B cell (primary cell): ENCODE results near the gene COL5A1. TPM values are rescaled to one million over a fixed set of nuclear protein-coding genes. Genes with fewer than 3 reads are reported as not detected.

Experiments
- ATAC-seq: fragments of 200-7000 bp; cut with Tn5 transposase; one replicate; pipeline ENCODE4 v1.10.0; 2021; ENCODE audit warnings: low read depth, mild to moderate bottlenecking, moderate number of reproducible peaks, moderate library complexity
- CTCF ChIA-PET: fragments of 350-600 bp; sonication (Branson Sonifier 250); formaldehyde crosslinking; loops from one replicate; lab custom pipeline; 2021; ENCODE audit warnings: antibody characterized with exemption, inconsistent platforms; lab: Charles Lee
- POLR2A ChIA-PET: fragments of 350-600 bp; sonication (Branson Sonifier 250); formaldehyde crosslinking; loops from one replicate; lab custom pipeline; 2021; ENCODE audit warnings: antibody characterized with exemption; lab: Charles Lee
- DNase-seq: peaks from one replicate; pipeline ENCODE4 v3.0.0; 2013
- H2AFZ ChIP-seq: 2 replicates; pipeline ENCODE4 v1.6.1; 2012; ENCODE audit warnings: mild to moderate bottlenecking, low read depth, low read length; ENCODE audit not compliant: insufficient read depth, poor library complexity, severe bottlenecking
- H3K27ac ChIP-seq, 2 donors: 1 replicate in 1 of 2; 2 replicates in 1 of 2; pipeline ENCODE4 v1.5.1; 2012 to 2013; ENCODE audit warnings: low read length in 2 of 2, mild to moderate bottlenecking in 2 of 2, moderate library complexity in 1 of 2
- H3K27me3 ChIP-seq, 4 experiments: fragments of 200-600 bp in 1 of 4; sonication (generic) in 1 of 4; replicated peaks in 1 of 4; 1 replicate in 2 of 4; 2 replicates in 2 of 4; pipeline versions ENCODE4 v1.6.1 to v1.7.0; 2013 to 2016; ENCODE audit warnings: low read length in 3 of 4, mild to moderate bottlenecking in 2 of 4, mixed read lengths in 1 of 4, moderate library complexity in 1 of 4; ENCODE audit not compliant: insufficient read depth in 4 of 4, control insufficient read depth in 3 of 4; ENCODE audit errors: control extremely low read depth in 1 of 4
- H3K36me3 ChIP-seq, 2 experiments: replicated peaks in 1 of 2; 1 replicate in 1 of 2; 2 replicates in 1 of 2; pipeline versions ENCODE4 v1.6.1 to v1.7.1; 2013; ENCODE audit warnings: low read length in 1 of 2; ENCODE audit not compliant: insufficient read depth in 2 of 2, control insufficient read depth in 1 of 2; ENCODE audit errors: control extremely low read depth in 1 of 2, extremely low read depth in 1 of 2
- H3K4me1 ChIP-seq, 2 donors: fragments of 200-600 bp in 1 of 2; sonication (generic) in 1 of 2; 1 replicate in 1 of 2; 2 replicates in 1 of 2; pipeline versions ENCODE4 v1.5.1 to v1.6.1; 2013 to 2017; ENCODE audit warnings: low read length in 2 of 2; ENCODE audit not compliant: control insufficient read depth in 2 of 2, insufficient read depth in 2 of 2
- H3K4me2 ChIP-seq: replicated peaks from 2 replicates; pipeline ENCODE3; 2012; ENCODE audit warnings: mild to moderate bottlenecking, low read depth, low read length; ENCODE audit not compliant: poor library complexity, severe bottlenecking
- H3K4me3 ChIP-seq, 5 experiments: fragments of 200-600 bp in 1 of 5; sonication (generic) in 1 of 5; 1 replicate in 3 of 5; 2 replicates in 2 of 5; pipeline versions ENCODE4 v1.5.1 to v1.7.0; 2011 to 2016; ENCODE audit warnings: low read length in 4 of 5, mild to moderate bottlenecking in 4 of 5, low read depth in 2 of 5, control low read depth in 1 of 5, moderate library complexity in 1 of 5; ENCODE audit not compliant: insufficient read depth in 1 of 5; ENCODE audit errors: control extremely low read depth in 1 of 5, extremely low read depth in 1 of 5
- H3K79me2 ChIP-seq: fragments of 200-600 bp; sonication (generic); one replicate; pipeline ENCODE4 v1.6.0; 2016; ENCODE audit warnings: low read length; ENCODE audit not compliant: control insufficient read depth, insufficient read depth
- H3K9ac ChIP-seq: fragments of 200-600 bp; sonication (generic); 2 replicates; pipeline ENCODE4 v1.6.1; 2017; ENCODE audit warnings: mild to moderate bottlenecking, low read length, moderate library complexity
- H3K9me3 ChIP-seq, 3 donors: one replicate each; pipeline versions ENCODE4 v1.6.1 to v1.7.1; 2013; ENCODE audit warnings: low read length in 2 of 3; ENCODE audit not compliant: control insufficient read depth in 2 of 3, insufficient read depth in 1 of 3; ENCODE audit errors: control extremely low read depth in 1 of 3
- H4K20me1 ChIP-seq: 2 replicates; pipeline ENCODE4 v1.6.0; 2012; ENCODE audit warnings: mild to moderate bottlenecking, low read length; ENCODE audit not compliant: insufficient read depth, control insufficient read depth, poor library complexity, severe bottlenecking
- H3K27ac Mint-ChIP-seq: one replicate; pipeline ENCODE4 v1.8.0; 2021; ENCODE audit warnings: mixed read lengths
- H3K27me3 Mint-ChIP-seq: one replicate; pipeline ENCODE4 v1.8.0; 2021; ENCODE audit warnings: mixed read lengths
- H3K4me1 Mint-ChIP-seq: one replicate; pipeline ENCODE4 v1.8.0; 2021; ENCODE audit warnings: mixed read lengths
- H3K4me3 Mint-ChIP-seq: one replicate; pipeline ENCODE4 v1.8.0; 2021; ENCODE audit warnings: mixed read lengths
- H3K9me3 Mint-ChIP-seq: one replicate; pipeline ENCODE4 v1.8.0; 2022; ENCODE audit warnings: mixed read lengths; ENCODE audit not compliant: insufficient read depth
- CTCF ChIP-seq: fragments of 200-600 bp; IDR thresholded peaks from one replicate; pipeline ENCODE4 v1.8.0; 2022; ENCODE audit warnings: antibody characterized with exemption, mild to moderate bottlenecking
- EZH2 ChIP-seq: IDR thresholded peaks from 2 replicates; pipeline ENCODE4 v1.6.1; 2012; ENCODE audit warnings: borderline replicate concordance, low read depth, mild to moderate bottlenecking, moderate library complexity, low read length; ENCODE audit not compliant: insufficient read depth, poor library complexity, severe bottlenecking
- WGBS: methylation state at CpG from one replicate; pipeline ENCODE4 v1.1.5; 2013; ENCODE audit warnings: missing lambda C conversion rate; ENCODE audit not compliant: insufficient coverage; 5-methylcytosine and 5-hydroxymethylcytosine counted together
- intact Hi-C: fragments of 100-400 bp; cut with micrococcal nuclease; formaldehyde crosslinking; loops from one replicate; pipeline ENCODE4 v1.10.0; 2022
- polyA plus RNA-seq: library from polyadenylated mRNA; depleted of rRNA; stranded (reverse); fragments of >200 nt; gene quantifications from 2 replicates; pipeline ENCODE4 v1.2.3, GENCODE V29; 2012
- total RNA-seq, 2 donors: library from RNA; stranded (reverse); fragments of 120-200 nt in 1 of 2; gene quantifications; 1 replicate in 1 of 2; 2 replicates in 1 of 2; pipeline versions ENCODE4 v1.2.3 to v1.2.4, GENCODE V29; 2013 to 2022

Gene COL5A1
- total and polyA plus RNA-seq, 2 donors (not counting 1 experiment from before 2014, with no cell fraction given) = 0.06 TPM; not detected in 1

DNA sequence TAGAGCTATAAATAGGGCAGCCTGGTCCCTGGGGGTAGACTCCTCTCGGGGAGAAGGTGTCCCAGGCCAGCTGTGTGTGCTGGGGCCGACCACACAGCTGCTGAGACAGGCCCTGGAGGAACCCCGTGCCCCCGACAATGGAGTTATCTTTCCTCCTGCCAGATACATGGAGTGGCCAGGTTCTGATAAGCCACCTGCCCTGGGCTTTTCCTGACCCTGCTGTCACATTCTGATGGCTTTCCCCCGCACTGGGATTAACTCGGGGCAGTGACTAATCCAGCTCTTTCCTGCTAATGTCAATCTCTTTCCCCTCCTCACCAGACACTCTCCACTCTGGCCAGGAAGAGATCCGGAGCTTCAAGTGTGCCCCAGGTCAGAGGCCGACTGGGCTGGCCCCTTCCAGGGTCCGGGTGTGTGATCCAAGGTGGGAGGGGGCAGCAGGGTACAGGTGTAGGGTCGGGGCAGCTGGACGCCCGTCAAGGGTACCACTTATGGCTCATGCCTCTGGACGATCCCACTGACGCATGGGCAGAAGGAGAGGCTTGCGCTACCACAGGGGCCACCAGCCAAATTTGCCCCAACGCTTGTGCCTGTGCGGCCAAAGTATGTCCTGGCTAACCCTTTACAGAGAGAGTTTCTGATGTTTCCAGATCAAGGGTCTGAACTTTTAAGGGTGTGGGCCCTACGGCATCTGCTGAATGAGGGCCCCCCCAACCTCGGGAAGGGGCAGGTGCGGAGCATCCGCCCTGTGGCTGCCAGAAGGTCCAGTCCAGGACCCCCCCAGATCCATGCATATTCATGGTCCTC, 20.6 kb upstream of the COL5A1 start:
- no peak overlapping the region for H3K4me3 ChIP-seq
- CTCF ChIA-PET = no interaction called here
- no peaks in the 10 kb centered on the region for H3K79me2 ChIP-seq
- peaks cover 0 to 2% (median 0%) of the 10 kb centered on the region in 4 experiments for H3K27me3 ChIP-seq
- no peak for DNase-seq
- intact Hi-C loops = no loop called here
- H2AFZ ChIP-seq = no peak overlapping the region
- Mint-ChIP-seq H3K27ac (no peak overlapping the region), H3K4me3 (no peak overlapping the region), H3K9me3 (no peaks in the 10 kb centered on the region), H3K27me3 (peaks cover 5% of the 10 kb centered on the region), H3K4me1 (no peaks in the 10 kb centered on the region)
- no peaks in the 10 kb centered on the region for H3K36me3 ChIP-seq
- no peaks in the 10 kb centered on the region for H4K20me1 ChIP-seq
- no peak for TF ChIP-seq EZH2
- TF ChIP-seq CTCF = no peak
- H3K4me1 ChIP-seq = no peaks in the 10 kb centered on the region
- no peaks in the 10 kb centered on the region for H3K9me3 ChIP-seq
- no peak overlapping the region for H3K4me2 ChIP-seq
- no peak overlapping the region for H3K9ac ChIP-seq
- 82% methylated on average over 20 of the region's 21 CpGs for WGBS
- ATAC-seq = no peak
- POLR2A ChIA-PET = no interaction called here
- no peak overlapping the region for H3K27ac ChIP-seq

- CTCF ChIA-PET = no interaction called here
- ATAC-seq (no peak), DNase-seq (no peak)
- POLR2A ChIA-PET = no interaction called here
- Histone ChIP-seq H3K27me3 (peaks cover 0 to 2% (median 0%) of the 10 kb centered on the region in 4 experiments), H4K20me1 (no peaks in the 10 kb centered on the region), H3K9me3 (no peaks in the 10 kb centered on the region), H3K4me1 (no peaks in the 10 kb centered on the region), H3K36me3 (no peaks in the 10 kb centered on the region), H2AFZ (no peak overlapping the region), H3K27ac (no peak overlapping the region), H3K4me2 (no peak overlapping the region), H3K9ac (no peak overlapping the region), H3K79me2 (no peaks in the 10 kb centered on the region), H3K4me3 (no peak overlapping the region)
- intact Hi-C loops = no loop called here
- 87% methylated on average over 12 of the region's 12 CpGs for WGBS
- peaks cover 5% of the 10 kb centered on the region for H3K27me3 Mint-ChIP-seq
- H3K4me3 Mint-ChIP-seq = no peak overlapping the region
- H3K9me3 Mint-ChIP-seq = no peaks in the 10 kb centered on the region
- no peak overlapping the region for H3K27ac Mint-ChIP-seq
- H3K4me1 Mint-ChIP-seq = no peaks in the 10 kb centered on the region
- TF ChIP-seq CTCF (no peak), EZH2 (no peak)
These were observed 20.0 kb upstream of the COL5A1 start for GRCh38 chr9:134621558-134622110.
